ENCODE measurements around the gene RERE. TPM values are rescaled to one million over a fixed set of nuclear protein-coding genes. Genes with fewer than 3 reads are reported as not detected.

RERE gene
- total RNA-seq, 1 experiment from 2014 or later = 40.6 TPM

DNA sequence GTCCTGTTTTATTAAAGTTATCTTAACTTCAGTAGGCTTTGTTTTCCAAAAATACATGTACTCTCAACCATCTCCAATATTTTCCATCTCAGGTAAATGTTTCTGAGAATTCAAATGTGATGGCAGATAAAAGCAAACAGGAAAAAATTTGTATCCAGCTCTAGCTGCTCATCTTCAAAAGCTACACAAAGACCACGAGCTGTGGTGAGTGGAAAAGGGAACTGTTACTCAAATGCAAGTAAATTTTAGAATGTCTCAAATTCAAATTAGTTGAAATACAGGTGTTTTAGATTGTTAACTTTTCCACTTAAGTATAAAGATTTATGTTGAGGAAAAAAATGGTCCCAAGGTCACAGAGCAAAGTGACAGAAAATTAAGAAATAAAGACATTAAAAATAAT, 283.5 kb downstream of the RERE start:
- ChIA-PET CTCF (no interaction called here), RAD21 (ENCODE audit: low non-redundant PET in 1 of 2, low total read pairs in 2 of 2, uncharacterized antibody in 2 of 2, unreplicated experiment in 2 of 2) (no interaction called here), POLR2A (no interaction called here)
- Histone ChIP-seq H3K79me2 (ENCODE audit: insufficient read depth, low read length) (no peaks in the 10 kb centered on the region), H3K27me3 (ENCODE audit: insufficient read depth, low read length) (no peaks in the 10 kb centered on the region), H2AFZ (ENCODE audit: low read depth, low read length, poor library complexity, severe bottlenecking) (no peak overlapping the region), H3K9ac (ENCODE audit: low read length) (no peak overlapping the region), H3K27ac (ENCODE audit: low read depth, low read length) (no peak overlapping the region), H3K4me3 (replicated peaks in 1 of 2; ENCODE audit: low read depth in 1 of 2, low read length in 2 of 2) (no peak overlapping the region), H3K9me3 (ENCODE audit: control insufficient read depth in 1 of 2, insufficient read depth in 1 of 2, low read depth in 1 of 2, low read length in 2 of 2) (no peaks in the 10 kb centered on the region), H3K9me2 (ENCODE audit: insufficient read depth) (no peaks in the 10 kb centered on the region), H4K20me1 (ENCODE audit: insufficient read depth) (0 out of 2 replicates have a peak, but pooled peaks cover 3% of the 10 kb centered on the region), H3K4me2 (ENCODE audit: low read length) (no peak overlapping the region), H3K4me1 (ENCODE audit: control insufficient read depth in 1 of 2, insufficient read depth in 2 of 2, low read length in 2 of 2) (no peaks in the 10 kb centered on the region), H3K36me3 (ENCODE audit: control insufficient read depth in 1 of 2, insufficient read depth in 2 of 2, low read length in 2 of 2) (no peaks in the 10 kb centered on the region)
- no peak for TF ChIP-seq ATF3 (IDR thresholded peaks at IDR 0.05)
- TF ChIP-seq RAD21 (IDR thresholded peaks at IDR 0.05; ENCODE audit: low read depth) = no peak
- TF ChIP-seq TCF7L2 (IDR thresholded peaks at IDR 0.05; ENCODE audit: borderline replicate concordance, extremely low read depth, insufficient read depth, insufficient read length) = no peak
- no peak for TF ChIP-seq EZH2 (IDR thresholded peaks at IDR 0.05)
- TF ChIP-seq JUND (IDR thresholded peaks at IDR 0.05) = no peak
- no peak for TF ChIP-seq FOSL1 (IDR thresholded peaks at IDR 0.05; ENCODE audit: low read depth)
- TF ChIP-seq SIN3A (IDR thresholded peaks at IDR 0.05; ENCODE audit: low read depth) = no peak
- no peak for TF ChIP-seq SRF (IDR thresholded peaks at IDR 0.05; ENCODE audit: low read depth)
- TF ChIP-seq SP1 (IDR thresholded peaks at IDR 0.05; ENCODE audit: low read depth) = no peak
- no peak for TF ChIP-seq ELF1 (IDR thresholded peaks at IDR 0.05; ENCODE audit: borderline replicate concordance, low read depth)
- no peak for TF ChIP-seq EGR1 (IDR thresholded peaks at IDR 0.05; ENCODE audit: low read depth)
- TF ChIP-seq, protein P1, sequence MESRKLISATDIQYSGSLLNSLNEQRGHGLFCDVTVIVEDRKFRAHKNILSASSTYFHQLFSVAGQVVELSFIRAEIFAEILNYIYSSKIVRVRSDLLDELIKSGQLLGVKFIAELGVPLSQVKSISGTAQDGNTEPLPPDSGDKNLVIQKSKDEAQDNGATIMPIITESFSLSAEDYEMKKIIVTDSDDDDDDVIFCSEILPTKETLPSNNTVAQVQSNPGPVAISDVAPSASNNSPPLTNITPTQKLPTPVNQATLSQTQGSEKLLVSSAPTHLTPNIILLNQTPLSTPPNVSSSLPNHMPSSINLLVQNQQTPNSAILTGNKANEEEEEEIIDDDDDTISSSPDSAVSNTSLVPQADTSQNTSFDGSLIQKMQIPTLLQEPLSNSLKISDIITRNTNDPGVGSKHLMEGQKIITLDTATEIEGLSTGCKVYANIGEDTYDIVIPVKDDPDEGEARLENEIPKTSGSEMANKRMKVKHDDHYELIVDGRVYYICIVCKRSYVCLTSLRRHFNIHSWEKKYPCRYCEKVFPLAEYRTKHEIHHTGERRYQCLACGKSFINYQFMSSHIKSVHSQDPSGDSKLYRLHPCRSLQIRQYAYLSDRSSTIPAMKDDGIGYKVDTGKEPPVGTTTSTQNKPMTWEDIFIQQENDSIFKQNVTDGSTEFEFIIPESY (IDR thresholded peaks at IDR 0.05; ENCODE audit: extremely low read depth, insufficient replicate concordance, low read length) = no peak
- TF ChIP-seq, protein P2, sequence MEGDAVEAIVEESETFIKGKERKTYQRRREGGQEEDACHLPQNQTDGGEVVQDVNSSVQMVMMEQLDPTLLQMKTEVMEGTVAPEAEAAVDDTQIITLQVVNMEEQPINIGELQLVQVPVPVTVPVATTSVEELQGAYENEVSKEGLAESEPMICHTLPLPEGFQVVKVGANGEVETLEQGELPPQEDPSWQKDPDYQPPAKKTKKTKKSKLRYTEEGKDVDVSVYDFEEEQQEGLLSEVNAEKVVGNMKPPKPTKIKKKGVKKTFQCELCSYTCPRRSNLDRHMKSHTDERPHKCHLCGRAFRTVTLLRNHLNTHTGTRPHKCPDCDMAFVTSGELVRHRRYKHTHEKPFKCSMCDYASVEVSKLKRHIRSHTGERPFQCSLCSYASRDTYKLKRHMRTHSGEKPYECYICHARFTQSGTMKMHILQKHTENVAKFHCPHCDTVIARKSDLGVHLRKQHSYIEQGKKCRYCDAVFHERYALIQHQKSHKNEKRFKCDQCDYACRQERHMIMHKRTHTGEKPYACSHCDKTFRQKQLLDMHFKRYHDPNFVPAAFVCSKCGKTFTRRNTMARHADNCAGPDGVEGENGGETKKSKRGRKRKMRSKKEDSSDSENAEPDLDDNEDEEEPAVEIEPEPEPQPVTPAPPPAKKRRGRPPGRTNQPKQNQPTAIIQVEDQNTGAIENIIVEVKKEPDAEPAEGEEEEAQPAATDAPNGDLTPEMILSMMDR (IDR thresholded peaks at IDR 0.05 in 2 of 3, conservative IDR thresholded peaks at IDR 0.05 in 1 of 3; ENCODE audit: borderline replicate concordance in 1 of 3, insufficient read depth in 1 of 3, low read depth in 2 of 3, low read length in 2 of 3) = no peak
- TF ChIP-seq, protein P3, sequence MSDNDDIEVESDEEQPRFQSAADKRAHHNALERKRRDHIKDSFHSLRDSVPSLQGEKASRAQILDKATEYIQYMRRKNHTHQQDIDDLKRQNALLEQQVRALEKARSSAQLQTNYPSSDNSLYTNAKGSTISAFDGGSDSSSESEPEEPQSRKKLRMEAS (IDR thresholded peaks at IDR 0.05) = no peak
- no peak for TF ChIP-seq YY1 (IDR thresholded peaks at IDR 0.05; ENCODE audit: extremely low read depth, insufficient replicate concordance, low read depth, low read length)
- TF ChIP-seq CBX3 (IDR thresholded peaks at IDR 0.05; ENCODE audit: low read depth) = no peak
- no peak for TF ChIP-seq ZNF274 (IDR thresholded peaks at IDR 0.05; ENCODE audit: low read depth, low read length)
- no peak for TF ChIP-seq EZH2phosphoT487 (IDR thresholded peaks at IDR 0.05; ENCODE audit: borderline replicate concordance)
- DNase-seq (ENCODE audit: low read depth, low spot score) = no peak
- no peak for ATAC-seq
- intact Hi-C loops (cut with micrococcal nuclease) = no loop called here
- BruUV-seq (replicated peaks) = no TSS peak
